Muscle layer of duodenum (tissue), 2 donors: Measurements from ENCODE around the gene MKRN3.
"Not testable (repeated sequence)": the region's sequence is repeated elsewhere in the genome, so short reads cannot be mapped to it uniquely, and the experiment has no call there.

ENCODE experiments used
- H3K27ac ChIP-seq: one replicate; pipeline ENCODE4 v1.7.0; 2013; ENCODE audit warnings: mild to moderate bottlenecking, low read length
- H3K27me3 ChIP-seq: one replicate; pipeline ENCODE4 v1.7.0; 2013; ENCODE audit warnings: low read depth, mild to moderate bottlenecking, control low read depth, low read length
- H3K36me3 ChIP-seq, 2 donors: one replicate each; pipeline ENCODE4 v1.7.0; 2013; ENCODE audit warnings: low read length in 2 of 2, control low read depth in 1 of 2, mild to moderate bottlenecking in 1 of 2; ENCODE audit not compliant: insufficient read depth in 2 of 2, control insufficient read depth in 1 of 2
- H3K4me1 ChIP-seq, 2 donors: one replicate each; pipeline ENCODE4 v1.7.0; 2013; ENCODE audit warnings: low read length in 2 of 2, mild to moderate bottlenecking in 2 of 2, control low read depth in 1 of 2, moderate library complexity in 1 of 2; ENCODE audit not compliant: insufficient read depth in 2 of 2, control insufficient read depth in 1 of 2
- H3K4me3 ChIP-seq, 2 donors: one replicate each; pipeline ENCODE4 v1.7.0; 2013; ENCODE audit warnings: low read length in 2 of 2, low read depth in 1 of 2, mild to moderate bottlenecking in 1 of 2
- H3K9me3 ChIP-seq, 2 donors: one replicate each; pipeline ENCODE4 v1.7.0; 2013; ENCODE audit warnings: low read length in 2 of 2, control low read depth in 1 of 2, mild to moderate bottlenecking in 1 of 2; ENCODE audit not compliant: control insufficient read depth in 1 of 2
- donor health status: healthy.

The MKRN3 gene

GRCh38 chr15:23589012-23589411 is 23.5 kb downstream of the MKRN3 start:
- H3K36me3 ChIP-seq = no peaks in the 10 kb centered on the region
- H3K27me3 ChIP-seq = no peaks in the 10 kb centered on the region
- H3K9me3 ChIP-seq = no peaks in the 10 kb centered on the region
- no peak overlapping the region for H3K27ac ChIP-seq
- H3K4me1 ChIP-seq = no peaks in the 10 kb centered on the region
- H3K4me3 ChIP-seq = no peak overlapping the region

GRCh38 chr15:23594252-23594770 is 28.8 kb downstream of the MKRN3 start:
- no peak overlapping the region for H3K4me3 ChIP-seq
- H3K27me3 ChIP-seq = no peaks in the 10 kb centered on the region
- H3K9me3 ChIP-seq = no peaks in the 10 kb centered on the region
- no peaks in the 10 kb centered on the region for H3K36me3 ChIP-seq
- no peak overlapping the region for H3K27ac ChIP-seq
- no peaks in the 10 kb centered on the region for H3K4me1 ChIP-seq

DNA sequence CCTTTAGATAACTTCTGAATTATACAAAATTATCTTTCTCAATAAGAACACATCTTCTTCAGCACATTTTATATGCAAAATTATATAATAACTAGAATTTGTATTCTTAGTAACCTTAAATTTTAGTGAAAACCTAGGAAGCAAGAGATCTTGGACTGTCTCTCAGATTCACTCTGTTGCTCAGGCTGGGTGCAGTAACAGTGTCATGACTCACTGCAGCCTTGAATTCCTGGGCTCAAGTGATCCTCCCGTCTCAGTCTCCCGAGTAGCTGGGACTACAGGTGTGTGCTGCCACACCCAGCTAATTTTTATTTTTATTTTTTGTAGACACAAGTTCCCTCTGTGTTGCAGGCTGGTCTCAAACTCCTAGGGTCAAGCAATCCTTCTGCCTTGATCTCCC is 29.9 kb downstream of the MKRN3 start:
- Histone ChIP-seq H3K27me3 (no peaks in the 10 kb centered on the region), H3K4me3 (no peak overlapping the region), H3K27ac (no peak overlapping the region), H3K36me3 (no peaks in the 10 kb centered on the region), H3K9me3 (no peaks in the 10 kb centered on the region), H3K4me1 (no peaks in the 10 kb centered on the region)

- Histone ChIP-seq H3K36me3 (no peaks in the 10 kb centered on the region), H3K27ac (no peak overlapping the region), H3K9me3 (no peaks in the 10 kb centered on the region), H3K4me1 (no peaks in the 10 kb centered on the region), H3K27me3 (no peaks in the 10 kb centered on the region), H3K4me3 (no peak overlapping the region)
Measured at GRCh38 chr15:23596736-23597135, 31.3 kb downstream of the MKRN3 start.

- H3K27me3 ChIP-seq, H3K9me3 ChIP-seq, H3K36me3 ChIP-seq, H3K27ac ChIP-seq, H3K4me3 ChIP-seq, H3K4me1 ChIP-seq: not testable (repeated sequence)
Measured at GRCh38 chr15:23597278-23597677, 31.8 kb downstream of the MKRN3 start.

- Histone ChIP-seq H3K27ac (no peak overlapping the region), H3K4me3 (no peak overlapping the region), H3K4me1 (no peaks in the 10 kb centered on the region)
Measured at GRCh38 chr15:23599053-23599452, 33.6 kb downstream of the MKRN3 start.

DNA sequence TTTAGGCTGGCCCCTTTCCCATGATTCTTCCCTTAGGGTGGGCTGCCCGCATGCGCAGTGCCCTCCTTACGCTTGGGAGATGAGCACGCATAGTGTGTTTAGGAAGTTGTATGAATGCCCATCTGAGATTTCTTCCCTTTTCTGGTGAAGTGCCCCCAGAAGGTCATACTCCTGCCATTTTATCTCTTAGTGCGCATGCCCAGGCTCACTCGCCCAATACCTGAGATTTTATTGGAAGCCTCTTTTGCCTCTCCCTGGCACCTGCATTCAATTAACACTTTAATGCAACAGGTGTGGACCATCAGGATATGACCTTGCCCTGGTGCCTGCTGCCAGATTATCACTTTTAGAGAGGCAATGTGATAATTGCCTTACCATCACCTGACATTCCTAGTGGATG is 36.6 kb downstream of the MKRN3 start:
- Histone ChIP-seq H3K4me1 (no peaks in the 10 kb centered on the region), H3K9me3 (no peaks in the 10 kb centered on the region), H3K4me3 (no peak overlapping the region), H3K36me3 (no peaks in the 10 kb centered on the region), H3K27ac (no peak overlapping the region), H3K27me3 (no peaks in the 10 kb centered on the region)

More at GRCh38 chr15:23599053-23599452, 33.6 kb downstream of the MKRN3 start:
- H3K9me3 ChIP-seq = no peaks in the 10 kb centered on the region
- H3K36me3 ChIP-seq = no peaks in the 10 kb centered on the region
- no peaks in the 10 kb centered on the region for H3K27me3 ChIP-seq

- no peaks in the 10 kb centered on the region for H3K36me3 ChIP-seq
- H3K4me3 ChIP-seq = no peak overlapping the region
- no peaks in the 10 kb centered on the region for H3K9me3 ChIP-seq
- no peak overlapping the region for H3K27ac ChIP-seq
- no peaks in the 10 kb centered on the region for H3K4me1 ChIP-seq
- H3K27me3 ChIP-seq = no peaks in the 10 kb centered on the region
Measured at GRCh38 chr15:23606226-23606625, 40.8 kb downstream of the MKRN3 start.

DNA sequence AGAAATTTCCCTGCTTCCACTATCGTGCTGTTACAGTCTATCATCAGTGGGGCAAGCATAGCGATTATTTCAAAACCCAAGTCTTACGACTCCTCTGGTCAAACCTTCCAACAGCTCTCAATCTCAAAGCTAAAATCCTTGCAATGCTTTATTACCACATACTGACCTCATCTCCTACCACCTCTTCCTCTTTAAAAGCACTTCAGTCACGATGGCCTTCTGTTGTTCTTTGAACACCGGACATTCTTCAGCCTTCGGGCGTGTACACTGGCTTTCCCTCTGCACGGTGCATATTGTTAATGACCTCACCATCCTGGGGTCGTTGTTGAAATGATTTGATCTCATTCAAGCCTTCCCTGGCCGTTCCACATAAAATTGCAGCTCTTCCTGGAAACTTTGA is 51.1 kb downstream of the MKRN3 start:
- H3K36me3 ChIP-seq = no peaks in the 10 kb centered on the region
- H3K4me1 ChIP-seq = no peaks in the 10 kb centered on the region
- H3K27me3 ChIP-seq = no peaks in the 10 kb centered on the region
- no peak overlapping the region for H3K27ac ChIP-seq
- no peaks in the 10 kb centered on the region for H3K9me3 ChIP-seq
- no peak overlapping the region for H3K4me3 ChIP-seq
